ENCODE measurements around the gene MTF1.

Gene MTF1

GRCh38 chr1:37866491-37866890, 7.1 kb upstream of the MTF1 start:
- DNase-seq: no peak

- no peak for DNase-seq
Measured at GRCh38 chr1:37865348-37866120, 6.1 kb upstream of the MTF1 start.

- DNase-seq: no peak
Measured at GRCh38 chr1:37862330-37862729, 2.9 kb upstream of the MTF1 start.

GRCh38 chr1:37861151-37861550, 1.8 kb upstream of the MTF1 start:
- no peak for DNase-seq

- DNase-seq: no peak
Measured at GRCh38 chr1:37860346-37860666, 914 bp upstream of the MTF1 start.

- DNase-seq: peak; percentile 22
Measured at GRCh38 chr1:37858931-37859506, 373 bp downstream of the MTF1 start.

GRCh38 chr1:37854406-37854805, 5.0 kb downstream of the MTF1 start:
- DNase-seq: peak; percentile 38

- DNase-seq: no peak
Measured at GRCh38 chr1:37853157-37853556, 6.2 kb downstream of the MTF1 start.

GRCh38 chr1:37851782-37852210, 7.6 kb downstream of the MTF1 start:
- DNase-seq: peak; percentile 30

- no peak for DNase-seq
Measured at GRCh38 chr1:37851262-37851661, 8.1 kb downstream of the MTF1 start.

GRCh38 chr1:37850352-37850955, 8.9 kb downstream of the MTF1 start:
- peak; percentile 40 for DNase-seq

GRCh38 chr1:37849480-37849879, 9.9 kb downstream of the MTF1 start:
- no peak for DNase-seq

GRCh38 chr1:37846647-37847339, 12.6 kb downstream of the MTF1 start:
- DNase-seq: no peak

- DNase-seq: peak; percentile 51
Measured at GRCh38 chr1:37845786-37846185, 13.6 kb downstream of the MTF1 start.

GRCh38 chr1:37845049-37845646, 14.2 kb downstream of the MTF1 start:
- DNase-seq: no peak

GRCh38 chr1:37844536-37844935, 14.9 kb downstream of the MTF1 start:
- no peak for DNase-seq

- no peak for DNase-seq
Measured at GRCh38 chr1:37841652-37842051, 17.7 kb downstream of the MTF1 start.

GRCh38 chr1:37840711-37841110, 18.7 kb downstream of the MTF1 start:
- no peak for DNase-seq

GRCh38 chr1:37839676-37840075, 19.7 kb downstream of the MTF1 start:
- no peak for DNase-seq

GRCh38 chr1:37836788-37837187, 22.6 kb downstream of the MTF1 start:
- DNase-seq: no peak

GRCh38 chr1:37831809-37832208, 27.6 kb downstream of the MTF1 start:
- no peak for DNase-seq

- DNase-seq: no peak
Measured at GRCh38 chr1:37831109-37831508, 28.3 kb downstream of the MTF1 start.

GRCh38 chr1:37828410-37829074, 30.9 kb downstream of the MTF1 start:
- DNase-seq: no peak
